Stimulated activated CD8-positive, alpha-beta memory T cell treated with anti-CD3 and anti-CD28 coated beads, Interleukin-12 subunit alpha, Interleukin-12 subunit beta, amount 100 ng/mL, for 1 hour (primary cell): ENCODE results near the gene CDKL4.
"Not testable (repeated sequence)": the region's sequence is repeated elsewhere in the genome, so short reads cannot be mapped to it uniquely, and the experiment has no call there.

Experiments used
- DNase-seq: peaks from one replicate; pipeline ENCODE4 v3.0.0-alpha.2; 2020; ENCODE audit warnings: low read depth

Gene CDKL4

DNA sequence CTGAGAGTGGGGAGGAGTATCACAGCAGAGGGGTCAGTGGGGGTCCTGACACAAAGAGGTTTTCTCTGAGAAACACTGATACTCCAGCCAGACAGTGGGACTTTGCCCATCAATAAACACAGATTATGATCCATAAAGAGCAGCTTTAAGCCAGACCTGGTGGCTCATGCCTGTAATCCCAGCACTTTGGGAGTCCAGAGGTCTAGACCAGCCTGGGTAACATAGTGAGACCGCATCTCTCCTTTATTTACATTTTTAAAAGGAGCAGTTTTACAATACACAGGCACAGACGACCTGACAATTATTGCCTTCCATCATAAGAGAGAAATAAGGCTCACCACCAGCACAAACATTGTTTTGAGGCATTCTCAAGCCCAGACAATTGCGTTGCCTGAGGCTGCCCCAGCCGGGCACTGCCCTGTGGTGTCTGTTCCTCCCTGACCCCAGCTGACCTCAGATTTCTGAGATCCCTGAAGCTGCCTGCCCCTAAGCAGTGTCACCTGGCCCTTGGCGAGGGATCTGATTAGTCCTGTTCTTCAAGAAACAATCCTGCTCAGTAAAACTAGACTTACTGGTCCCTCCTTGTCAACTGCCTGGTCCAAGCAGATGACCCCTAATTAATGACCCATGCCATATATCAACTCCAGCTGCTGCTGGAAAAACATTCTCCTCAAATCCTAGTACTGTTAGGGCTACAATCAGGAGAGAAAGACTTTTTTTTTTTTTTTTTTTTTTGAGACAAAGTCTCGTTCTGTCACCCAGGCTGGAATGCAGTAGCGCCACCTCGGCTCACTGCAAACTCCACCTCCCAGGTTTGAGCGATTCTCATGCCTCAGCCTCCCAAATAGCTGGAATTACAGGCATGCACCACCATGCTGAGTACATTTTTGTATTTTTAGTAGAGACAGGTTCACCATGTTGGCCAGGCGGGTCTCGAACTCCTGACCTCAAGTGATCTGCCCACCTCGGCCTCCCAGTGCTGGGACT lies 63.5 kb downstream of the CDKL4 start:
- no peak for DNase-seq

DNA sequence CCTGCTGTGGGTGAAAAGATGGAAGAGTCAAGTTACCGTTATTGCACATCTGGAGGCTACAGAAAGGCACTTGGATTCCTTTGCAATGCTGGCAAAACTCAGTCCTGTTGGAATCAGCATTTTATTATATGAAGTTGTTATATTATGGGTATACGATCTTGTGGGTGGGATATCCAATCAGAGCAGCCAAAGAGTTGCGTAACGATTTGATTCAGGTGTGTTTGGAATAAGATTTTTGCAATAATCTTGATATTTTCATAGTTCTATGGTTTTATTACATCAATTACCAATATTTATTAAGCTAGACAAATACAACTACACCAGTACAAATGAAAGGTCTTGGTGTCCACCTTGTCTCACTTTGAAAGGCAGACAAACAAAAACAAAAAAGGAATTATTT lies 65.0 kb downstream of the CDKL4 start:
- no peak for DNase-seq

DNA sequence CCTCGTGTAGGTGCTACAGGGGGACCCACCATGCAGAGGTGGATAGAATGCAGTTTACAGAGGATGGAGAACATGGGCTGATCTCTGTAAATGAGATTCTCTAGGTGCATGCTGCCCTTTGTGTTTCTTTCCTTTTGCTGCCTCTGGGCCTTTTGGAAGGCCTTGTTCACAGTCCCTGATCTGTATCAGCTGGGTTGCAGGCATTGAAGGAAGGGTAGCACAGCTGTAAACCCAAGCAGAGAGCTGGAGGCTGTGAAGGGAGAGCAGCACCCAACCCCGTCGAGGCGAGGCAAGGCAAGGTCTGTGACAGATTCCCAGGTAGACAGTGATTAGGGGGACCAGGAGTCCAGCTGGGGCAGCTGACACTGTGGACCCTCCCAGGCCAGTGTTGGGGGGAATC lies 66.8 kb downstream of the CDKL4 start:
- DNase-seq, result no peak

DNA sequence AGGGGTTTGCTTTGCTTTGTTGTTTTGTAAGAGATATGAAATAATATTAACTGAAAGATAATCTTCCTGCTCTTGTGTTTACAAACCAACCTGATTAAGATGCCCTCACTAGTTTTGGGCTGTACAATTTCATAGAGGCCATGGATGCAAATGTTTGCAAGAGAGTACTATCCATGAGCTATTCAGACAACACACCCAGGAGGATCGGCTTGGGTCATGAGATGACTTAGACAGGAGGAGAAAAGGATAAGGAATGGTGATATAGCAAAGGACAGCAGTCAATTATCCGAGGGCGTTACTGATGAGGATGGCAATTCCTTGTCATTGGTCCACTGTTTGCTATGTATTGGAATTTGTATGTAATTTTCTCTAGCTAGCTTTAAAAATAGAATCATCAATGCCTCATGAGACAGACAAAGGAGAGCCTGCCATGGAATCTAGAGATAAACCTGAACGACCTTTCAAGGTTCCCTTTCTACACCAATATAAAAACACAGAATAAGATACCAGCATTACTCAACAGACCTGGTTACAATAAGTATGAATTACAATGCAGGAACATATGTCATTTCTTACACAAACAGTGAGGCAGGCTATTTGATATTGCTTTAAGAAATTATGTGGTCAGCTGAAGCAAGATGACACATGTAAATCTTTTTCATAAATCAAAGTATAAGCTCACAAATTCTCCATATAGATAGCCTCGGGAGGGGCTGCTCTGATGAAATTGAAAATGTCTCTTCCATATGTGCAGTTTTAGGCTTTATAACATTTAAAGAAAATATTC lies 68.6 kb downstream of the CDKL4 start:
- DNase-seq, result no peak

DNA sequence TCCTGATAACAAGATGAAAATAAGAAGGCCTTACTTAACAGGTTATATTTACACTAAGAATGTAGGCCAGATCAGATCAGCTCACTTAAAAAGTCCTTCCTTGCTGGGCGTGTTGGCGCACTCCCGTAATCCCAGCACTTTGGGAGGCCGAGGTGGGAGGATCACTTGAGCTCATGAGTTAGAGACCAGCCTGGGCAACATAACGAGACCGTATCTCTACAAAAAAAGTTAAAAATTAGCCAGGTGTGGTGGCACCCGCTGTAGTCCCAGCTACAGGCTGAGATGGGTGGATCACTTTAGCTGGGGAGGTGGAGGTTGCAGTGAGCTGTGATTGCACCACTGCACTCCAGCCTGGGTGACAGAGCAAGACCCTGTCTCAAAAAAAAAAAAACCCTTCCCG lies 69.7 kb downstream of the CDKL4 start:
- no peak for DNase-seq

DNA sequence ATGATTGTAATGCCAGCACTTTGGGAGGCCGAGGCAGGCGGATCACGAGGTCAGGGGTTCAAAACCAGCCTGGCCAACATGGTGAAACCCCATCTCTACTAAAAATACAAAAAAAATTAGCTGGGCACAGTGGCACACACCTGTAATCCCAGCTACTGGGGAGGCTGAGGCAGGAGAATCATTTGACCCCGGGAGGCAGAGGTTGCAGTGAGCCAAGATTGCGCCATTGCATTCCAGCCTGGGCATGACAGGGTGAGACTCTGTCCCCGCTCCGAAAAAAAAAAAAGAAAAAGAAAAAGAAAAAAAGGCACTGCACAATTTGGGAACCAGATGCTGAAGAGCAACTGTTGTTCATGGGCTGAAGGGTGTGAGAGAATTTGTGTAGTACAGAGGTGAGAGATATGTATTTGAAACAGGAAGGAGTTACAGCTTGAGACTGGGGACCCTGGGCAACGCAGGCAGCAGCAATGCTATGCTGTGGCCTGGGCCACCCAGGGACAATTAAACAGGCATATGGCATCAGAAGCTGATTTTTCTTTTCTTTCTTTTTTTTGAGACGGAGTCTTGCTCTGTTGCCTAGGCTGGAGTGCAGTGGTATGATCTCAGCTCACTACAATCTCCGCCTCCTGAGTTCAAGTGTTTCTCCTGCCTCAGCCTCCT lies 71.6 kb downstream of the CDKL4 start:
- not testable (repeated sequence) for DNase-seq

DNA sequence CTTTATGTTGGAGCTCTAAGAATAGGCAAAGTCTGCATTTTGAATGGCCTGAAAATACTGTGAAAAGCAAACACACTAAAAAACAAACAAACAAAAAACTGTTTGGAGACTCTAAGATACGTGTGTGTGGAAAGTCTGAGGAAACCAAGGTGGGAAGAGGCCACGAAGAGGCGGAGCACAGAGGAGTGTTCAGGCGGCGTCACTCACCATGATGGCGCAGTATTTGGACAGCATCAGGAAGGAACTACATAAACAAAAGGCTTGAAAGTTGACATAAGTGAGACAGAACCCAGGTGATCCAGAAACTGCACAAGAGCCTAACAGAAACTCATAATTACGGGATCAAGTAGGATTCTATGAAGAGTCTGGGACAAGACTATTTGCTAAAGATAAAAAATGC lies 72.1 kb downstream of the CDKL4 start:
- DNase-seq, result no peak

DNA sequence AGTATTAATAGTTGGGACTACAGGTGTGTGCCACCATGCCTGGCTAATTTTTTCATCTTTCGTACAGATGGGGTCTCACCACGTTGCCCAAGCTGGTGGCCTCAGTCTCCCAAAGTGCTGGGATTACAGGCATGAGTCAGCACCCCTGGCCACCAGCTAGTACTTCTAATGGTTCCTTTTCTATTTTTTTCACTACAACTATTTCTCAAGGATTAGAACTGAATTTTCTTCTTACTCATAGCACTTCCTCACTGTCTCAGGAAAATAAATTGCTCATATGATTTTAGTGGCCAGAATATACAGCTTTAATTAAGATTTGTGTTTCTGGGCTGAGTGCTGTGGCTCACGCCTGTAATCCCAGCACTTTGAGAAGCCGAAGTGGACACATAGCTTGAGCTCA lies 79.7 kb downstream of the CDKL4 start:
- no peak for DNase-seq

DNA sequence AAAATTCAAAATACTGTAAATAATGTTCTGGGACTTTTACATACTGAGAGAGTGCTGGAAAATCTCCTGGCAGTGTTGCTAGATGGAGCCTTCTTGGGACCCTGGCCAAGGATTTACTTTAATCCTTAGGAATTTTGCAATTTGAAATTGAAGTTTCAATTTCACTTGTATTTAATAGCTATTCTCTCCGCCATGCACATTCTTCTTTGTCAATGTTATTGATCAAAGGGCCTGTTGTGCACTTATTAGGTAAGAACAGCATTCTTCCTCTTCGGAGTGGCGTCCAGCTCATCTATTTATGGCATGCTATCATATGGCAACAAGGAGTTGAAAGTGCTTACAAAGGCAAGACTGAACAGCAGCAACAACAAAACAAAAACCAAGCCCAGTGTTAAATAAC lies 82.8 kb downstream of the CDKL4 start:
- DNase-seq, result no peak

DNA sequence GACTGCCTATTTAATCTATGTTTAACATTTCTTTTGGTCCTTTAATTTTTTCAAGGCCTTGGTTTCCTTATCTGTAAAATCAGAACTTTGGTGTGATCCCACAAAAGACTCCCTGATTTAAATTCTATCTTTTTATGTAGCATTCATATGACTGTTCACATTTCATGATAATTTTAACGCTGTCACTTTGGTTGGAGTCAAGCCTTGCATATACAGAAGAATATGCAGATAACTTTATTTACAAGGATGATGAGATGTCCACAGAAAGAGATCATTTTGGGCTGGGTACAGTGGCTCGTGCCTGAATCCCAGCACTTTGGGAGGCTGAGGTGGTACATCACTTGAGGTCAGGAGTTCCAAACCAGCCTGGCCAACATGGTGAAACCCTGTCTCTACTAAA lies 84.5 kb downstream of the CDKL4 start:
- DNase-seq, result no peak

DNA sequence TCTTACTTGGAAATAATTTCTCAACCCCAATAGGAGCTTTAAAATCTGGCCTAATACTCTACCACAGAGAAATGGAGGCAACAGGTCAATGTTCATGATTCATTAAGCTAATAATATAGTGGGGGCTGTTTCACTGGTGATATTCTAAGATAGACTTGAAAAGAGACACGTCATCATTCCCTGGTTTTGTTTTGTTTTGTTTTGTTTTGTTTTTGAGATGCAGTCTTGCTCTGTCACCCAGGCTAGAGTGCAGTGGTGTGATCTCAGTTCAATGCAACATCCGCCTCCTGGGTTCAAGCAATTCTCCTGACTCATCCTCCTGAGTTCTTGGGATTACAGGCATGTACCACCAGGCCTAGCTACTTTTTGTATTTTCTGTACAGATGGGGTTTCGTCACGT lies 85.4 kb downstream of the CDKL4 start:
- no peak for DNase-seq

DNA sequence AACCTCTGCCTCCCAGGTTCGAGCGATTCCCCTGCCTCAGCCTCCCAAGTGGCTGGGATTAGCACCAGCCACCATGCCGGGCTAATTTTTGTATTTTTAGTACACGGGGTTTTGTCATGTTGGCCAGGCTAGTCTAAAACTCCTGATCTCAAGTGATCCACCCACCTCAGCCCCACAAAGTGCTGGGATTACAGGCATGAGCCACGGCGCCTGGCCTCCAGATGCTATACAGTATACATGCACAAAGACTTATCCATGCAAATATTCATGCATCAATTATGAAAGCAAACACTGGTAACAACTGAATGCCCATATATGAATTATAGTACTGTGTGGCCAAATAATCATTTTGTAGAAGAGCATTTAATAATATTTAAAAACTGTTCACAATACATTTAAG lies 86.9 kb downstream of the CDKL4 start:
- DNase-seq, result no peak

DNA sequence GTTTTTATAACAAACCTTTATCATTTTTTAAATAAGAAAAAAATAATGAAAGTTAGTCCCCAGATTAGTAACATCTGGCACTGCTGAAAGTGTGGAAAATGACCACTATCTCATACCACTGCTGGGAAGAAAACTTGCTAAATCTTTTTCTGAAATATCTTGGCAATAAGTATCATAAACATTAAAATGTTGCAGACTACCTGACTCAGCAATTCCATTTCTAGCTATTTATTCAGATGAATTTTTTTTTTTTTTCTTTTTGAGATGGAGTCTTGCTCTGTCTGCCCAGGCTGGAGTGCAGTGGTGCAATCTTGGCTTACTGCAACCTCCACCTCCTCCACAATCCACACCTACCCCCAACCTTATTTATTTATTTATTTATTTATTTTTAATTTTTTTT lies 87.7 kb downstream of the CDKL4 start:
- no peak for DNase-seq

DNA sequence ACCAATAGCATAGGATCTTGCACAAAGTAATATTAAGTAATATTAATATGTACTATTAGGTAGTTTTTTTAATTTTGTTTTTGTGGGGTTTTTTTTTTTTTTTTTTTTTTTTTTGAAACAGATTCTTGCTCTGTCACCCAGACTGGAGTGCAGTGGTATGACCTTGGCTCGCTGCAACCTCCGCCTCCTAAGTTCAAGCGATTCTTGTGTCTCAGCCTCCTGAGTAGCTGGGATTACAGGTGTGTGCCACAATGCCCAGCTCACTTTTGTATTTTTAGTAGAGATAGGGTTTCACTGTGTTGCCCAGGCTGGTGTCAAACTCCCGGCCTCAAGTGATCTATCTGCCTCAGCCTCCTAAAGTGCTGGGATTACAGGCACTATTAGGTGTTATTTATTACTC lies 88.2 kb downstream of the CDKL4 start:
- not testable (repeated sequence) for DNase-seq

DNA sequence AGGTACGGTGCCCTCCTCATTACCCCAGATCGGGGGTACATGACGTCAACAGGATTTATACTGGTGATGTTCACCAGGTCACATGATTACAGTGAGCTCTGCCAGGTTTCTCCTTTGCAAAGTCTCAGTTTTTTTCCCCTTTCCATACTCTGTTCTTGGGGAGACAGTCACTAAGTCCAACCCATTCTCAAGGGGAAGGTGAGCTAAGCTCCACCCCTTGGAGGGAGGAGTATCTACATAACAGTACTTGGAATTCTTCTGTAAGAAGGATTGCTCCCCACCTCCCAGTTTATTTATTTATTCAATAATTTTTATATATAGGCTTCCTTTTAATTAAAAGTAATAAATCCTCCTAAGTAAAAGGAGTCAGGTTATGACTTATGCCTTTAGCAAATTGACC lies 88.8 kb downstream of the CDKL4 start:
- DNase-seq, result no peak

DNA sequence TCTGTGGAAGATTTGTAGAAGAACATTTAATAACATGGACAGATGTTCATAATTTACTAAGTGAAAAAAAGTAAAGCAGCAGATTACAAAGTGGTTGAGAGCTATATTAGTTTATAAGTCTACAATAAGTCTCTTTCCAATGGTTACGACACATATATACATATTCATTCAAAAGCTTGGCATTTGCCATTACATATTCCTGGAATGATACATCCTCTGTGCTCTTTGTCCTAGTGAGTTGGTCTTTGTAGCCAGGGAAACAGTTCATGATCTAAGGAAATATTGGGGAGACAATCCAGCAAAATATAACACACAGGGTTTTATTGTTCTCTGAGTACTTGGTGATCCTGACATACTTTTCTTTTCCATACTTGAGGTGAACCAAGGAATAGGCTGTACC lies 90.5 kb downstream of the CDKL4 start:
- no peak for DNase-seq

DNA sequence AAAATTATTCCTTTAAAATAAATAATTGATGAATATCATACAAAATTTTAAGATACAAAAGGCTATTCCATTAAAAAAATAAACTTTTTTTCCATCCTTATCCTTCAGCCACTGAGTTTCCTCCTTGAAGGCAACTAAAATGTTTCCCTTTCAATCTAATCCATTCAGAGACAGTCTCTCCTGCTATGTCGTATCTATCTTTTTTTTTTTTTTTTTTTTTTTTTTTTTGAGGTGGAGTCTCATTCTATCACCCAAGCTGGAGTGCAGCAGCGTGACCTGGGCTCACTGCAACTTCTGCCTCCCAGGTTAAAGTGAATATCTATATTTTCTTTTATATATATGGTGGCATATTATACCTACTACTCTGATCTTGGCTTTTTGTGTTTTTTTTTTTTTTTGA lies 91.3 kb downstream of the CDKL4 start:
- DNase-seq, result no peak

DNA sequence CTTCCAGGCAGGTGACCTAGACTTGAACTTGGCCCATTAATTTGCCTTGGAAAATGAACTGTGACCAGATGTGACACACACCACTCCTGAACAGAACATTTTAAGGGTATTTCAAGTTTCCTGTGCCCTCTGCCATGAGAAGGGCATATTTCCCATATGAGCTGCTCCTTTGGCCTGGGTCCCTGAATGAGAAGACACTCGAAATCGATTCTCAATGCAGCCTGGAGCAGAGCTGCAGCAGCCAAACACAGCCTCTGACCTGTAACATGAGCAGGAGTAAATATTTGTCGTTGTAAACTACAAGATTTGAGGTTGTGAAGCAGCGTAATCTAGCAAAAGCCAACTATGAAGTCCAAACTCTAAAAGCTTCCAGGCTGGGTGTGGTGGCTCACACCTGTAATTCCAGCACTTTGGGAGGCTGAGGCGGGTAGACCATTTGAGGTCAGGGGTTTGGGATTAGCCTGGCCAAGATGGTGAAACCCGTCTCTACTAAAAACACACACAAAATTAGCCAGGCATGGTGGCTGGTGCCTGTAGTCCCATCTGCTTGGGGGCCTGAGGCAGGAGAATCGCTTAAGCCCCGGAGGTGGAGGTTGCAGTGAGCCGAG lies 92.8 kb downstream of the CDKL4 start:
- DNase-seq, result no peak

DNA sequence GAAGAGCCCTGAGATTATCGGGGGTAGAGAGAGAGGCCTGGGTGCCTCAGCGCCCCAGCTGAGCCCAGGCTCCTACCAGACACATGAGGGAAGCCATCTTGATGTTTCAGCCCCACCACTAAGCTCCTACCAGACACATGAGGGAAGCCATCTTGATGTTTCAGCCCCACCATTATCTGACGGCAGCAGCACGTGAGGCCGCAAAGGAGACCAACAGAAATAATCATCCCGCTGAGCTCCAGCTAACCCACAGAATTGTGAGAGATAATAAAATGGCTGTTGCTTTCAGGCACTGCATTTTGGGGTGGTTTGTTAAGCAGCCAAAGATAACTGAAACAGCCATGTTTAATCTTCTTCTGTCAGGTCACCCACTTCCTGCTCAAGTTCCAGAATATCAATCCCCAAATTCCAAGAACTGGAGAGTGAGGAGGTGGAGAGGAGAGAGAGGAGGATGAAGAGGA lies 93.6 kb downstream of the CDKL4 start:
- DNase-seq, result no peak

DNA sequence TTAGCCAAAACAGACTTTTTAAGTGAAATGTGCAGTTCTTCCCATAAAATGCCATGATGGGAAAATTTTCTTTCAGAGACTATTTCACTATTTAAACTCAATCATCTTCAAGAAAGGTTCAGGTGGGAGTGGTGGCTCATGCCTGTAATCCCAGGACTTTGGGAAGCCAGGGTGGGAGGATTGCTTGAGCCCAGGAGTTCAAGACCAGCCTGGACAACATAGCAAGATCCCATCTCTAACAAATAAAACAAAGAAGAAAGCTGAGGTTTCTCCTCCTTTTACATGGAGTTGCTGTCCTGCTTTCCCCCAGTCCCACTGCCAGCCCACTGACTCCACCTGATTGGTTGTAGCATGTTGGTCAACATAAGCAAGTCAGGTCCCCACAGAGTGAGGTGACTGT lies 97.1 kb downstream of the CDKL4 start:
- DNase-seq, result no peak

DNA sequence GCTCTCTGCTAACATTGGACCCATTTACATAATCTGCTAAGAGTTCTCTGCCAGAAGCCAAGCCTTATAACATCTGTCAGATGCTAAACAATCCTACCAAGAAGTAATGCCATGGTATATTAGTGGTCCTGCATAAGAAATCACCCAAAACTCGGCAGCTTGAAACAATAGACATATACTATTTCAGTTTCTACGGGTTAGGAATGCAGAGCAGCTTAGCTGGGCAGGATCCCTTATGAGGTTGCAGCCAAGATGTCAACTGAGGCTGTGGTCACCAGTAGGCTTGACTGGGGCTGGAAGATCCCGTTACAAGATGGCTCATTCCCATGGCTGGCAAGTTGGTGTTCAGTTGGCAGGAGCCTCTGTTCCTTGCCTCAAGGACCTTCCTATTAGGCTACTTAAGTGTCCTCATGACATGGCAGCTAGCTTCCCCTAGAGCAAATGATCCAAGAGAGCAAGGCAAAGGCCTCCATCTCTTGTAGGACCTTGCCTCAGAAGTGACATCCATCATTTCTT lies 97.8 kb downstream of the CDKL4 start:
- no peak for DNase-seq

DNA sequence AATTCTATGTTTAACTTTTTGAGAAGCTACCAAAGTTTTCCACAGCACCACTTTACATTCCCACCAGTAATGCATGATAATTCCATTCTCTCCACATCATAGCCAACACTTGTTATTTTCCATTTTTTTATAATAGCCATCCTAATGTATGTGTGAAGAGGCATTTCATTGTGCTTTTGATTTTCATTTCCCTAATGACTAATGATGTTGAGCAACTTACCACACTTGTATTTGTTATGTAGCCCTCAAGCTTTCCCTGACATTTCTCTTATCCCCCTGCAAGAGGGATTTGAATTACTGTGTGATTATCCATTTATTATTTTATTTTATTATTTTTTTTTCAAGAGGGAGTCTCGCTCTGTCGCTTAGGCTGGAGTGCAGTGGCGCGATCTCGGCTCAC lies 99.4 kb downstream of the CDKL4 start:
- DNase-seq, result no peak
